ENCODE data around the gene IL4I1. TPM values are rescaled to one million over a fixed set of nuclear protein-coding genes. Genes with fewer than 3 reads are reported as not detected.
A peak's percentile ranks its signal among the peaks of the same experiment; 100 is the strongest.

IL4I1 gene
- total RNA-seq, 1 donor from 2014 or later, result 0.90 TPM

DNA sequence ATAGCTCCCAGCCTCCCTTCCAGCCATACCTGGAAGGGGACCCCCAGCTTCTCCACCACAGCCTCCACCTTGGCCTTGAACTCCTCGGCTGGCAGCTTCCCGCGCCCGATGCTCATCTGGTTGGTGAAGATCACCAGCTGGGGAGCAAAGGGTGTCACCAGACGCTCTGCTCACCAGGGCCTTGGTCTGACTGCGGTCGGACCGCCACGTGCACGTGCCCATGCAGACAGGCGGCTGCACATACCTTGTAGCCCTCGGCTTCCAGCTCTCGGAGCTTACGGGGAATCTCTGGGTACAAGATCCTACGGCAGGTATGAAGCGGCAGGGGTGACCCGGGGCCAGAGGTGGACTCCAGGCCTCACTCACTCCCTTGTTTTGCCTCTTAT lies 32.8 kb downstream of the IL4I1 start:
- no peaks in the 10 kb centered on the region for H3K9me3 Mint-ChIP-seq (ENCODE audit: unreplicated experiment)
- H3K4me1 Mint-ChIP-seq (ENCODE audit: unreplicated experiment), result peaks cover 19% of the 10 kb centered on the region
- TF ChIP-seq, protein P1, sequence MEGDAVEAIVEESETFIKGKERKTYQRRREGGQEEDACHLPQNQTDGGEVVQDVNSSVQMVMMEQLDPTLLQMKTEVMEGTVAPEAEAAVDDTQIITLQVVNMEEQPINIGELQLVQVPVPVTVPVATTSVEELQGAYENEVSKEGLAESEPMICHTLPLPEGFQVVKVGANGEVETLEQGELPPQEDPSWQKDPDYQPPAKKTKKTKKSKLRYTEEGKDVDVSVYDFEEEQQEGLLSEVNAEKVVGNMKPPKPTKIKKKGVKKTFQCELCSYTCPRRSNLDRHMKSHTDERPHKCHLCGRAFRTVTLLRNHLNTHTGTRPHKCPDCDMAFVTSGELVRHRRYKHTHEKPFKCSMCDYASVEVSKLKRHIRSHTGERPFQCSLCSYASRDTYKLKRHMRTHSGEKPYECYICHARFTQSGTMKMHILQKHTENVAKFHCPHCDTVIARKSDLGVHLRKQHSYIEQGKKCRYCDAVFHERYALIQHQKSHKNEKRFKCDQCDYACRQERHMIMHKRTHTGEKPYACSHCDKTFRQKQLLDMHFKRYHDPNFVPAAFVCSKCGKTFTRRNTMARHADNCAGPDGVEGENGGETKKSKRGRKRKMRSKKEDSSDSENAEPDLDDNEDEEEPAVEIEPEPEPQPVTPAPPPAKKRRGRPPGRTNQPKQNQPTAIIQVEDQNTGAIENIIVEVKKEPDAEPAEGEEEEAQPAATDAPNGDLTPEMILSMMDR (IDR thresholded peaks at IDR 0.05; ENCODE audit: unreplicated experiment), result no peak
- no peak for DNase-seq (ENCODE audit: low spot score)
- no peak overlapping the region for H3K27ac Mint-ChIP-seq (ENCODE audit: unreplicated experiment)
- peaks cover 35% of the 10 kb centered on the region for H3K27me3 Mint-ChIP-seq (ENCODE audit: unreplicated experiment)
- H3K4me3 Mint-ChIP-seq (ENCODE audit: unreplicated experiment), result no peak overlapping the region
- peaks cover 32% of the 10 kb centered on the region for H3K36me3 Mint-ChIP-seq (ENCODE audit: low read depth, unreplicated experiment)

DNA sequence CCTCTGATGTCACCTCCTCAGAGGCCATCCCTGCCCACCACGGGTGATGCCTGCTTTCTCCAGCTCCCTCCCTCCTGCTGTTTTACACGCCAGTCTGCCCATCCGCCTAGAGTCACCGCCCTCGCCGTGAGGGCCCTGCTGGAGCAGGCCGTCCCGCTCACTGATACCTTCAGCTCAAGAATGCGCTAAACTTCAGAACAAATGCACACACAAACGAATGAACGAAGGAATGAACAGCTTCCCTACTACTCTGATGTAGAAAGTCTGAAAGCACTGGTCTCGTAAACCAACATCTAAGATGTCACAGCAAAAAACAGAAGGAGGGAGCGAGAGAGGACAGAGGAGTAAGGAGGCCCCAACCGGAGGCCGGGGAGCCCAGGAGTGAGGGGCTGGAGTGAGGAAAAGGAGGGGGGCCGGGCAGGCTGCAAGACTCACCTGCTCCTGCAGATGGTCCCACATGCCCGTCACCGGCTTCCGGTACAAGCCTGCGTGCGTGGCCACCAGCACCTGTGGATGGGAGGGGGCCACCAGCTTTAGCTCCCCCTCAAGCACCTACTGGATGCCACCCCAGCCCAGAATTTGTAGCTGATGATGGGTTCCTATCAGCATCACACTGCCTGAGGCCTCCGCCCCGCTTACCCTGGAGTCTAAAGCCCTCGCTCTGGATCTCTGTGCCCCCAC lies 33.3 kb downstream of the IL4I1 start:
- Mint-ChIP-seq H3K4me3 (ENCODE audit: unreplicated experiment) (peak overlapping the region; percentile 85), H3K9me3 (ENCODE audit: unreplicated experiment) (no peaks in the 10 kb centered on the region), H3K27me3 (ENCODE audit: unreplicated experiment) (peaks cover 36% of the 10 kb centered on the region), H3K27ac (ENCODE audit: unreplicated experiment) (peak overlapping the region; percentile 80), H3K4me1 (ENCODE audit: unreplicated experiment) (peaks cover 19% of the 10 kb centered on the region), H3K36me3 (ENCODE audit: low read depth, unreplicated experiment) (peaks cover 36% of the 10 kb centered on the region)
- DNase-seq (ENCODE audit: low spot score), result no peak
- TF ChIP-seq, protein P1 (IDR thresholded peaks at IDR 0.05; ENCODE audit: unreplicated experiment), result no peak

DNA sequence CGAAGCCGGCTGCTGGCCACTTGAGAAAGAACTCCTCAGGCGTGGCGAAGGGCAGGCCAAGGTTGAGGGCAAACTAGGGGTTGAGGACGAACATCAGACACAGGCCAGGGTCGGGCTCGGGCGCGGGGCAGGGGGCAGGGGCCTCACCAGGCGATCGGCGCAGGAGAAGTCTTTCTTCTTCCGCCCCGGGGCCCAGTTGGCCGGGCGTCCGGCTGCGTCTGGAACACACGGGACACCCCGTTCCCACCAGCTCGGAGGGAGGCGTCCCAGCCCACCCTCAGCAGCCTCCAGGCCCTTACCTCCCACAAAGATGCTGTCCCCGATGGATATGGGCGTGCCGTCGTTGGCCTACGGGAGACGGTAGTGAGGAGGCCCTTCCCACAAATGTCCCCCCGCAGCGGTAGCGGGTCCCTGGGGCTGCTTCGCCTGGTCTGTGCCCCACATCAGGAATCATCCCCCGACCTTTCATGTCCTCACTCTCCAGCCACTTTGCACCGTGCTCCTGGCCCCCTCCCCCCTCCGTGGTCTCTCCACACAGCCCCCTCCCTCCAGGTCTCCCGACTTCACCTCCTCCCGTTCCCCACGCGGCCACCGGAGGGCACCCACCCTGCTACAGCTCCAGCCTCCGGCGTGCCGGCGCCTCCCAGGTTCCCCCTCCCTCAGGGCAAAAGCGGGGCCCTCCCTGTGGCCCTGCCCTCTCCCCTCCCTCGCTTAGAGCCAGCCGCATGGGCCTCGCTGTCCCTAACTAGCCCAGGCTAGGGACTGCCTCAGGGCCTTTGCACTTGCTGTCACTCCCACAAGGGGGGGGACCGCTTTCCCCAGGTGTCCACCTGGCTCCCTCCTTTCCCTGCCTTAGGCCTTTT lies 34.1 kb downstream of the IL4I1 start:
- peaks cover 38% of the 10 kb centered on the region for H3K36me3 Mint-ChIP-seq (ENCODE audit: low read depth, unreplicated experiment)
- TF ChIP-seq, protein P1 (IDR thresholded peaks at IDR 0.05; ENCODE audit: unreplicated experiment), result no peak

DNA sequence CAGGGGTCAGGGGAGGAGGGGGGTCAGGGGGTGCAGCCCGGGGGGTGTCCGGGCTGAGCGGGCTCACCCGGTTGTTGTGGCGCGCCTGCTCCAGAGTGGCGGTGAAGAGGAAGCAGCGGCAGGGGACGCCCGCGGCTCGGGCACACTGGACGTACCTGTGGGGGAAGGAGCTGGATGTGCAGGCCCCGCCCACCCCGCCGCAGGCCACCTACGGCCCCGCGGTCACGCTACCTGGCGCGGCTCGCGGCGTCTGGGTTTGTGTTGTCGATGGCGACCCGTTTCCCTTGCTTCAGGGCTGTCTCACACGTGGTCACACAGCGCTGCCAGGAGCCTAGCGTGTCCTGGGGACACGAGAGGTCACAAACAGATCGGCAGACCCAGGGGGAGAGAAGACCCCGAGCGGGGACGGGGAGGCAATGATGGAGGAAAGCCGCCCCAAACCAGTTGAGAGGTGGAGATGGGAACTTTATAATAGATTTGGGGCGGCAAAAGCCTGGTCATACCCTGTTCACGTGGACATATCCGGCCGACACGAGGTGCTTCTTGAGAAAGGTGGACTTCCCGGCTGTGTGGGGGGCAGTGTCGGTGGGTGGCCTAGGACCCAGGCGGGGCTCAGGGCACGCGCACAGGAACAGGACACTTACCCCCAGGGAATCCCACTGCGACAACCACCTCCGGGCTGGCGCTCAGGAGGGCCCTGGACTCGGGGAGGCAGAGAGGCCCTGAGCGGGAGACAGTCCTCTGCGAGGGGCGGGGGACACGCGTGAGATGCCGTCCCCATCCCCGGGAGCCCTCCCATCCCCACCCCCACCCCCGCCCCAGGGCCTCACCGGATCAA lies 34.9 kb downstream of the IL4I1 start:
- DNase-seq (ENCODE audit: low spot score), result no peak
- TF ChIP-seq, protein P1 (IDR thresholded peaks at IDR 0.05; ENCODE audit: unreplicated experiment), result no peak
- Mint-ChIP-seq H3K4me3 (ENCODE audit: unreplicated experiment) (no peak overlapping the region), H3K27ac (ENCODE audit: unreplicated experiment) (no peak overlapping the region), H3K27me3 (ENCODE audit: unreplicated experiment) (peaks cover 30% of the 10 kb centered on the region), H3K36me3 (ENCODE audit: low read depth, unreplicated experiment) (peaks cover 42% of the 10 kb centered on the region), H3K4me1 (ENCODE audit: unreplicated experiment) (peaks cover 19% of the 10 kb centered on the region), H3K9me3 (ENCODE audit: unreplicated experiment) (no peaks in the 10 kb centered on the region)

More for the DNA sequence above, 34.1 kb downstream of the IL4I1 start:
- peaks cover 19% of the 10 kb centered on the region for H3K4me1 Mint-ChIP-seq (ENCODE audit: unreplicated experiment)
- no peaks in the 10 kb centered on the region for H3K9me3 Mint-ChIP-seq (ENCODE audit: unreplicated experiment)
- H3K27me3 Mint-ChIP-seq (ENCODE audit: unreplicated experiment), result peaks cover 33% of the 10 kb centered on the region
- peak overlapping the region; percentile 85 for H3K4me3 Mint-ChIP-seq (ENCODE audit: unreplicated experiment)
- peak; percentile 60 for DNase-seq (ENCODE audit: low spot score)
- H3K27ac Mint-ChIP-seq (ENCODE audit: unreplicated experiment), result peak overlapping the region; percentile 80

All from endothelial cell (in vitro differentiated cells).